Right lung (tissue), 10 donors: Measurements from ENCODE around the gene GPRASP2. TPM values are rescaled to one million over a fixed set of nuclear protein-coding genes. Genes with fewer than 3 reads are reported as not detected.
"Not testable (repeated sequence)": the region's sequence is repeated elsewhere in the genome, so short reads cannot be mapped to it uniquely, and the experiment has no call there.

Source experiments
- DNase-seq, 2 donors: peaks; one replicate each; pipeline ENCODE4 v3.0.0-alpha.2; 2013
- long read RNA-seq, 8 donors: transcript quantifications; one replicate each; lab custom pipeline, GENCODE V29; 2026
- polyA plus RNA-seq, 5 donors: library from polyadenylated mRNA; unstranded; fragments of 120-200 nt; gene quantifications; one replicate each; pipeline versions ENCODE4 v1.2.1 to v1.2.3, GENCODE V29; 2013; ENCODE audit warnings: inconsistent platforms in 1 of 5, low replicate concordance in 1 of 5; ENCODE audit not compliant: insufficient read length in 5 of 5, insufficient read depth in 1 of 5

Gene GPRASP2
- 10 to 100 TPM; 27.7 to 38.7 (median 35.6) TPM for polyA plus RNA-seq
- long read RNA-seq, donor 1, transcript GPRASP2-202 (5 exons, 581 nt) = major isoform, 6 of 6 reads
- long read RNA-seq, donor 1, partial matches to known transcripts = 0 of 6 reads
- long read RNA-seq, donor 1, other reads (novel, unspliced or antisense) = 0 of 6 reads
- long read RNA-seq, donor 2, transcript GPRASP2-202 (5 exons, 581 nt) = major isoform, 5 of 5 reads
- long read RNA-seq, donor 2, partial matches to known transcripts = 0 of 5 reads
- long read RNA-seq, donor 2, other reads (novel, unspliced or antisense) = 0 of 5 reads
- long read RNA-seq, donor 3, partial matches to known transcripts = 0 of 3 reads
- long read RNA-seq, donor 3, other reads (novel, unspliced or antisense) = 0 of 3 reads
- long read RNA-seq, donor 4, partial matches to known transcripts = 0 of 3 reads
- long read RNA-seq, donor 4, other reads (novel, unspliced or antisense) = 0 of 3 reads
- long read RNA-seq, donor 5, partial matches to known transcripts = 0 of 4 reads
- long read RNA-seq, donor 5, other reads (novel, unspliced or antisense) = 0 of 4 reads
- long read RNA-seq, donor 6, transcript GPRASP2-202 (5 exons, 581 nt) = major isoform, 10 of 12 reads
- long read RNA-seq, donor 6, partial matches to known transcripts = 0 of 12 reads
- long read RNA-seq, donor 6, other reads (novel, unspliced or antisense) = 0 of 12 reads
- long read RNA-seq, donor 7, partial matches to known transcripts = 0 of 5 reads
- long read RNA-seq, donor 7, other reads (novel, unspliced or antisense) = 0 of 5 reads
- long read RNA-seq, donor 8, partial matches to known transcripts = 0 of 1 reads
- long read RNA-seq, donor 8, other reads (novel, unspliced or antisense) = 0 of 1 reads

DNA sequence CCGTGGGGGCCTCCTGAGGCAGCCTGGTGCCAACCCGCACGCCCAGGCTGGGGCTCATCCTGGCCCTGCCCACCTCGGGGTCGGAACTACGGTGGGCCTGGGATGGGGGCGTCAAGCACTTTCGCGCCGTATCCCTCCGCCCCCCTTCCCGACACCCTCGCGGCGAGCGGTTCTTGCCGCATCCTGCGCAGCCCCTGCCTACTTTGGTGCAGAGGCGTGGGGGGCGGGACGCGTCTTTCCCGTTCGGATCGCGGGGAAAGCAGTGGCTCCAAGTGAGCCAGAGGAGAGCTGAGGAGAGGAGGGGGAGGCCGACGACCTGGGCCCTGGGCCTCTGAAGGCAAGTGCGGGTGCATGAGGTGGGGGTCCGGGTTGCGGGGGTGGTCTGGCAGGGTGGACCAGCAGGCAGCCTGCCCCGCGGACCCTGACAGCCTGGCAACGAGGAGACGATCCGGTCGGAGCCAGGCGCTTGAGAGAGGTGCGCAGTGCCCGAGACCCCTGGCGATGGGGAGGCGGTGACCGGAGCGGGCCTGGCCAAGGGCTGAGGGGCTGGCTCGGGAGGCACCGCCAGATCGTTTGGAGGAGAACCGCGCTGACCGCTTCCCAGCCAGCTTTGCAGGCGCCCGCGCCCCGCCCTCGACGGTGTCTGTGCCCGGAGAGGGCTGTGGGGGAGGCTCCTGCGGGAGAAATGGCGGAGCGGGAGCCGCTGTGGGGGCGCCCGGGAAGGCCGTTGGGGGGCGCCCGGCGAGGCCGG, at the start of gene GPRASP2:
TSS of gene GPRASP2 (plus strand) at position 233 of the 751 bp plus-strand sequence. CDS start 2,422 bp downstream, outside the sequence.
- DNase-seq = peak; percentile 57

DNA sequence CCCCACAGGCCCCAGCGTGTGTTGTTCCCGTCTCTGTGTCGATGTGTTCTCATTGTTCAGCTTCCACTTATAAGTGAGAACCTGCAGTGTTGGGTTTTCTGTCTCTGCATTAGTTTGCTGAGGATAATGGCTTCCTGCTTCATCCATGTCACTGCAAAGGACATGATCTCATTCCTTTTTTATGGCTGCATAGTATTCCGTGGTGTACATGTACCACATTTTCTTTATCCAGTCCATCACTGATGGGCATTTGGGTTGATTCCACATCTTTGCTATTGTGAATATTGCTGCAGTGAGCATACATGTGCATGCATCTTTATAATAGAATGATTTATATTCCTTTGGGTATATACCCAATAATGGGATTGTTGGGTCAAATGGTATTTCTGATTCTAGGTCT, 48.4 kb upstream of the GPRASP2 start:
- not testable (repeated sequence) for DNase-seq

DNA sequence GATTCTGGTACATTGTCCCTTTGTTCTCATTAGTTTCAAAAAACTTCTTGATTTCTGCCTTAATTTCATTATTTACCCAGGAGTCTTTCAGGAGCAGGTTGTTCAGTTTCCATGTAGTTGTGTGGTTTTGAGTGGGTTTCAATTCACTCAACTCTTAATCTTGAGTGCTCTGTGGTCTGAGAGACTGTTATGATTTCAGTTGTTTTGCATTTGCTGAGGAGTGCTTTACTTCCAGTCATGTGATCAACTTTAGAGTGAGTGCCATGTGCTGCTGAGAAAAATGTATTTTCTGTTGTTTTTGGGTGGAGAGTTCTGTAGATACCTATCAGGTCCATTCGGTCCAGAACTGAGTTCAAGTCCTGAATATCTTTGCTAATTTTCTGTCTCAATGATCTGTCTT, 45.2 kb upstream of the GPRASP2 start:
- not testable (repeated sequence) for DNase-seq

DNA sequence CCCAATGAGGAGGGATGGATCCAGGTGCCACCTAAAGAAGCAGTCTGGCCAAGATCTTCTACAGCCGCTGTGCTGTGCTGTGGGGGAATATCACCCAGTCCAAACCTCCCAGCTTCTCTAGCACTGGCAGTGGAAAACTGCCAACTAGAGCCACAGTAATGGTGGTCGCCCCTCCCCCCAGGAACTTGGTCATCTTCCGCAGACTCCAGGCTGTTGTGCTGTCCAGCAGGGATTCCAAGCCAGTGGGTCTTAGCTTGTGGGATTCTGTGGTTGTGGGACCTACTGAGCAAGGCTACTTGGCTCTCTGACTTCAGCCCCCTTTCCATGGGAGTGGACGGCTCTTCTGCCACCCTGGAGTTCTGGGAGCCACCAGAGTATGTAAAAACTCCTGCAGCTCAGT, 42.7 kb upstream of the GPRASP2 start:
- no peak for DNase-seq

DNA sequence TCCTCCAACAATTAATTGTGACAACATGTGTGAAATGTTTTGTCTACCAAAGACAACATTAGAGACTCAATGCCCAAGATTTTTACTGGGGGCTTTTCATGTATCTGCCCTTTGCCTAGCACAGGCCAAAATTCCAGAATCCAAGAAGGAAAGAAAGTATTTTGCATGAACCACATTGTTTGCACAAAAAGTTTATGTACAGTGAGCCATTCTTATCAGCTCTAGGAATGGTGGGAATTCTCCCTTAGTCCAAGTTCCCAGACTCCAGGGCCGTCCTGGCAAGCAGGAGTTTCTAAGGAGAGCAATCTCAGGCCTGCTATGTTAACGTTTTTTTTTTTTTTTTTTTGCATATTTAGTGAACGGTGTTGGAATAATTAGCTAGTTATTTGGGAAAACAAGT, 39.4 kb upstream of the GPRASP2 start:
- DNase-seq = no peak

DNA sequence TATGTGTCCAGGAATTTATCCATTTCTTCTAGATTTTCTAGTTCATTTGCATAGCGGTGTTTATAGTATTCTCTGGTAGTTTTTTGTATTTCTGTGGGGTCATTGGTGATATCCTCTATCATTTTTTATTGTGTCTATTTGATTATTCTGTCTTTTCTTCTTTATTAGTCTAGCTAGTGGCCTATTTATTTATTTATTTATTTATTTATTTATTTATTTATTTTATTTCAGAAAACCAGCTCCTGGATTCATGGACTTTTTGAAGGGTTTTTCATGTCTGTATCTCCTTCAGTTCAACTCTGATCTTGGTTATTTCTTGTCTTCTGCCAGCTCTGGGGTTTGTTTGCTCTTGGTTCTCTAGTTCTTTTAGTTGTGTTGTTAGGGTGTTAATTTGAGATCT, 34.8 kb upstream of the GPRASP2 start:
- not testable (repeated sequence) for DNase-seq

DNA sequence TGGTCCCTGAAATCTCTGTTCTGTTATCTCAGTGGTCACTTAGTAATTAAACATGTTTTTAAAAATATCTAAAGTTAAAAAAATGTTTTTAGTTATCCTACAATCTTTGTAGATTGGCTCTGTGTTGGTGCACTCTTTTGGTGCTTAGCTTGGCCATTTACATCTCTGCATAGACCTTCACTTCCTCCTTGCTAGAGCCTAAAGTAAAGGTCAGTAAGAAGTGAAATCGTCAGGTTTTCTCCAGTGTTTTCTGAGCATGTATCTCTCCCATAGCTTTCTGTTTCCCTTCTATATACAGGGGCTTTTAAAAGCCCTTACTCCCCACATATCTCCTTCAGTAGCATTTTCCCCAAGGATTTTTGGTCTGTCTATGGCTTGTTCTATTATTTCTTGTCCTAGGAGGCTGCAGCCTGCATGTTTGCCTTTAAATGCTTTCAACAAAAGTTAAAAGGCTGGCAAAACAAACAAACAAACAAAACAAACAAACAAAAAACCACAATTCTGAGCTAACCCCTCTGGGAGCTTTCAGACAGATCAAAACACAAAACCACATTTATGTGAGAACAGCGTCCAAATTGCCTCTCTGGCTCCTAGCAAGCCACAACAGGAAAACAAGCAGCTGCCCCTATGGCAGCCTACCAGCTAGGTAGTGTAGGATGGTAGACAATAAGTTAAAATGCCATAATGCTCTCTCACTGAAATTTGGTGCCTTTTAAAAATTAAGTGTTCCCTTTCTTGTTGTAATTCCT, 27.3 kb upstream of the GPRASP2 start:
- DNase-seq = no peak

DNA sequence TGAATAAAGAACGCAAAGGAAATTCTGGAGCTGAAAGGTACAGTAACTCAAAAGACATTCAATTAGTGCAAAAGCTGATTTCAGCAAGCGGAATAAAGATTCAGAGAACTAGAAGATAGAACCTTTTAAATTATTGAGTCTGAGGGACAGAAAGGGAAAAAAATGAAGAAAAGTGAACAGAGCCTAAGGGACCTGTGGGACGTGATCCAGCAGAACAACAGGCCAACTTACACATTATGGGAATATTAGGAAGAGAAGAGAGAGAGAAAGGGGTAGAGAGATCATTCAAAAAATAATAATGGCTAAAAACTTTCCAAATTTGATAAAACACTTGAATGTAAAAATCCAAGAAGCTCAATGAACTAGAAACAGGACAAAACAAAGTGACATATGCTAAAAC, 17.5 kb upstream of the GPRASP2 start:
- no peak for DNase-seq

DNA sequence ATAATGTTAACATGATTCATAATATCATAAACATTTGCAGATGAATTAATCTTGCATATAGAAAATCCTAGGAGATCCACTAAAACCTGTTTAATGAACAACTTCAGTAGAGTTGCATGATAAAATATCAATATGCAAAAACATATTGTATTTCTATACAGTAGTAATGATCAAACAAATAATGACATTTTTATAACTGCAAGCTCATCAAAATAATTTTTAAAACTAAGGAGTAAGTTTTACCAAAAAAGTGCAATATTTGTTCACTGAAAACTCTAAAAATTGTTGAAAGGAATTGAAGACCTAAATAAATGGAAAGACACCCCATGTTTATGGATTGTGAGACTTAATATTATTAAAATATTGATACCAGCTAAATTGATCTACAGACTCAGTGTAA, 15.9 kb upstream of the GPRASP2 start:
- DNase-seq = no peak

DNA sequence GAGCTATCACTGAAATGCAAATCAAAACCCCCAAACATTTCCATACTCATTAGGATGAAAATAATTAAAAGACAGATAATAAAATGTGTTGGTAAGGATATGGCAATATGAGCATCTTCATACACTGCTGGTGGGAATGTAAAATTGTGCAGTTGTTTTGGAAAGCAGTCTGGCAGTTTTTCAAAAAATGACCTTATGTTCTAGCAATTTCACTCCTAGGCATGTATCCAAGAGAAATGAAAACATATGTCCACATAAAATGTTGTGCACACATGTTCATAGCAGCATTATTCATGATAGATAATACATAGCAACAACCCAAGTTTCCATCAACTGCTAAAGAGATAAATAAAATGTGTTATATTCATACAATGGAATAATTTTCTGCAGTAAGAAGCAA, 14.8 kb upstream of the GPRASP2 start:
- peak; percentile 38 to 44 for DNase-seq

DNA sequence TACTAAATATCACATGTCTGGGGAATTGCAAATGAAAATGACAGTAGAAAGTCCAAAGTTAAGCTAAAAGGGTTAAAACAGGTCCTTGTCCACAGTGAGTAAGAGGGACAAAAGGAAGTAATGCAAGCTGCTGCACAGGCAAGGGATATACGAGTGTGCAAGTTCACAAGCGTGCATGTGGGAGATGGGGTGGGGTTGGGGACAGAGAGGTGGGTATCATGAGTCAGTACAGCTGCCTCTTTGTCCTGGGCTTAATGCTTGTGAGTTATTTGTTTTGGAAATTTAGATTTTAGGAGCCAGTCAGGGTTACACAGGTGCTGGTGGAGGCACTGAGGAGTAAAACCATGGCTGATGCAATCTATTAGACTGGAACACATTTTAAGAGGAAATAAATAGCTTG, 3.3 kb upstream of the GPRASP2 start:
- DNase-seq = no peak

DNA sequence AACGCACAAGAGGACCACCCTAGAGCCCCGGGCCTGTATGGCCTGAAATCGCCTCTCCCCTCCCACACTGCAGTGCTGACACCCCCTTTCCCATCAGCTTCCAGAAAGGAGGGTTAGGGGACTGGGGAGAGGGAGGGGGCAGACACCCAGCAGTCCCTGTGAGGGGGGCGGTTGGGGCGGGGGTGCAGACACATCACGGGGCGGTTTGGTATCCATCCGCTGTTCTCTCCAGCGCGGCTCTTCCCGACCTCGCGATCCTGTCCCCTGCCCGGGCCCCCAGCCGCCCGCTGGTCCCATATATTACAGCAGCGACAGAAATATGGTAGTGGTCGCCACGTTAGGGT, 404 bp upstream of the GPRASP2 start:
- DNase-seq = no peak

DNA sequence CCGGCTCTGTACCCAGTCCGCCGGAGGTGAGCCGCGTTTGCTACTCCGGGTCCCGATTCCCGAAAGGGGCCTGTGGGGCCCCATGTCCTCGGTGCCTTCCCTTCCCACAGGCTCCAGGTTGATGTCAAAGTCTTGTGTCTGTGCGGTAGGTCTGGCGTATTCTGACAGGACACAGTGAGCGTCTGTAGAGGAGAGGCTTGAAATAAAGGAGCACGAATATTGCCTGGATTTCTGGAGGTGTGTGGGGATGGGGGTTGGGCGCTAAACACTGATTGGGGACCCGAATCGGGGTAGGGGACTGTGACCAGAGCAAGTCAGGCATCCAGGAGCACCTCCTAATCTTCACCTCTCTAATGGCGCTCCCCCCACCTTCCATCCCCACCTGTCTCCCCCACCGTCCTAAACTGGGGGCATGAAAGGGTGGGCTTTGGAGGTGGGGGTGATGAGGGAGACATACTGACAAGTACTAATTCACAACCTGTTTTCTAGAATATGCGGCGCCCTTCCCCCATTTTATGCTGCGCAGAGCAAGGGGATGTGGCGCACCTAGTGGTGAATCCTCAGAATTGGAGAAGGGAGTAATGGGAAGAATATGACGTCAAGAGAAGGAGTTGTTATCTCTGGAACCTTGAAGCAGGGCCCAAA, 855 bp downstream of the GPRASP2 start:
- peak; percentile 46 to 64 for DNase-seq

DNA sequence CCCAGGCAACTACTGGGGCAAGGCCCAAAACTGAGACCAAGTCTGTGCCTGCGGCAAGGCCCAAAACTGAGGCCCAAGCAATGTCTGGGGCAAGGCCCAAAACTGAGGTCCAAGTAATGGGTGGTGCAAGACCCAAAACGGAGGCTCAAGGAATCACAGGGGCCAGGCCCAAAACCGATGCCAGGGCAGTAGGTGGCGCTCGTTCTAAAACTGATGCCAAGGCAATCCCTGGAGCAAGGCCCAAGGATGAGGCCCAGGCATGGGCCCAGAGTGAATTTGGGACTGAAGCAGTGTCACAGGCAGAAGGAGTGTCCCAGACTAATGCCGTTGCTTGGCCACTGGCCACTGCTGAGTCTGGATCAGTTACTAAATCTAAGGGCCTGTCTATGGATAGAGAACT, 2.7 kb downstream of the GPRASP2 start:
- DNase-seq = no peak

DNA sequence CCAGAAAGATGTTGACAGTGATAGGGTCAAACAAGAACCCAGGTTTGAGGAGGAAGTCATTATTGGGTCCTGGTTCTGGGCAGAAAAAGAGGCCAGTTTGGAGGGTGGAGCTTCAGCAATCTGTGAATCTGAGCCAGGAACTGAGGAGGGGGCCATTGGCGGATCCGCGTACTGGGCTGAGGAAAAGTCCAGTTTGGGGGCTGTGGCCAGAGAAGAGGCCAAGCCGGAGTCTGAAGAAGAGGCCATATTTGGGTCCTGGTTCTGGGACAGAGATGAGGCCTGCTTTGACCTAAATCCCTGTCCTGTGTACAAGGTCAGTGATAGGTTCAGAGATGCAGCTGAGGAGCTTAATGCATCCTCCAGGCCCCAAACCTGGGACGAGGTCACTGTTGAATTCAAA, 3.7 kb downstream of the GPRASP2 start:
- no peak for DNase-seq

DNA sequence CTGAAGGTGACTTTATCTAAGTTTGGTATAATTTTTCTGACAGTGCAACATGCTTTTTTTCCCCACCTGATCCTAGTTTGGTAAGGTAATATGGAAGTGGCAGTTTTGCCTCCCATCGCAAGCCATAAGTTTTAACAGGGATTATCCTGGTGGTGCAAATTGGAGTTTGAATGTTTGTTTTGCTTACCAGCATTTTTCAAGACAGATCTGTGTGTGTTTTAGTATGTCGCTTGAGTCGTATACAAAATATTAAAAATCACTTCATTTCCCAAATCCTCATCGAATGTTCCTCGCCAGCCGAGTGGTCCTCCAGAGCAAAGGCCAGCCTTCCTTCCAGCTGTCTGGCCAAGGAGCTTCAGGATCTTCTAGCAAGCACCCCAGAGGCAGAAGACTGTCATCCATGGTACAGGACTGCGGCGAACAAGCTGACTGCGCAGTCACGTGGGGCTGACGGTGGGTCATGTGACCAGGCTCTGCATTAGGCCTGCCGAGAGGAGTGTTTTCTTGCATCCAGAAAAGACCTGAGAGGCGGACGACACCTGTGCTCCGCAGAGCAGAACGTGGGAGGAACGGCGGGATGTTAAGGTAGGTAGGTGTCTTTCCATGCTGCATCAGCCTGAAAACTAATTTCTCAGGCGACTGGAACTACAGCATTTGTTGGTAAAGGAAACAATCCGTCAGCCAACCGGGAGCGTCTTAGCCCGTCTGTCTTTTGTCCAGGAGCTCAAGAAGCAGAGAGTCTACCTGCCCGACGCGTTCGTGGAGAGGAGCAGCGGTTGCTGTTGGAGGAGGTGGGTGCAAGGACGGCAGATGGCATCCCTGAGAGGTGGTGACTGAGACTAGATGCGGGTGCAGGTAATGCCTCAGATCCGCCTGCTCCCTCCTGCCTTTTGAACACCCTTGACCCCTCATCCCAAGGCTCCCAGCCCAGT, 8.3 kb downstream of the GPRASP2 start, which contains the start of gene GPRASP3:
TSS of gene GPRASP3 (plus strand) at position 507 of the 932 bp plus-strand sequence. CDS start 28,253 bp downstream, outside the sequence.
- peak; percentile 64 to 71 for DNase-seq

DNA sequence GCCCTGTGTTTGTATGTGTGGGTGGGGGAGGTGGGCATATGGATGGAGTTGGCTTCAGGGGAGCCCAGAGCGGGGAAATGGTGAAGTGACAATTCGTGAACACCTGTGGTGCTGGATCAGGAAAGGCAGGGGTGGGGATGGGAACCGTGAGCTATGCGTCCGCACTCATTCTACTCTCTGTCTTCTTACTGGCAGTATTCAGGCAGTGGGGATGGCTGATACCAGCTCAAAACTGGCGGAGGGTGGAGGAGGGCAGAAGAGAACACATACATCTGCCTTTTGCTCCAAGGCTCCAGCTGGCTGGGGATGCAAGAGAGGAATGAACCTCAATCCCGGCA, 8.9 kb downstream of the GPRASP2 start:
- DNase-seq = not testable (repeated sequence)

DNA sequence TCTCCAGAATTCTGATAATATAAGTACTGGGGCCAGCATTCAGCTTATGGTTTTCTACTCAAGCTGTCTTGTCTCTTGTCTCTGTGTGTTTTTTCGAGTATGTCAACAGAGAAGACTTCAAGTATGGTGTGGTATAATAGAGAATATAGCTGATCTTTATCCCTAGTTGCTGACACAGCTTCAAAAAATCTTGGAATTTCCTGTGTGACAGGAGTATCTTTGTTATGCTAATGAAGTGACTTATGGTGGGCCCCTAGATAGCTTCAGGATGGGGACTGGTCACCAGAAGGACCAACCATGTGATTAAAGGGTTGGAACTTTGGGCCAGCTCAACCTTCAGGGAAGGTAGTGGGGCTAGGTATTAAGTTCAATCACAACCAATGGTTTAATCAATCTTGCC, 11.2 kb downstream of the GPRASP2 start:
- DNase-seq = no peak

DNA sequence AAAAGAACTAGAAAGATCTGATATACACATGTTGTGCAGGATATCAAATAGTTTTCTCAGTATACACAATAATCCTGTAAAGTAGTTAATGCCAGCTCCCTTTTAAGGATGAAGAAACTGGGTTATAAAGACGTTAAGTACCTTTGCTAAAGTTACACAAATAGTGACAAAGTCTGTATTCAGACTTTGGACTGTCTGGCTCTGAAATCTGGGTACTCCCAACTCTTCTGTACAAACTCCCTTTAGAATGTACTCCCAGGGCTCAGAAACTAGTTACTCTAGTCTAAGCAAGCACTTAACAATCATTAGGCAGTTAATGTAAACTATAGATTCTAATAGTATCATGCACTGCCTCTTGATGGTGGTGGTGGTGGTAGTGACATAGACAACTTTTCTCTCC, 15.5 kb downstream of the GPRASP2 start:
- DNase-seq = no peak

DNA sequence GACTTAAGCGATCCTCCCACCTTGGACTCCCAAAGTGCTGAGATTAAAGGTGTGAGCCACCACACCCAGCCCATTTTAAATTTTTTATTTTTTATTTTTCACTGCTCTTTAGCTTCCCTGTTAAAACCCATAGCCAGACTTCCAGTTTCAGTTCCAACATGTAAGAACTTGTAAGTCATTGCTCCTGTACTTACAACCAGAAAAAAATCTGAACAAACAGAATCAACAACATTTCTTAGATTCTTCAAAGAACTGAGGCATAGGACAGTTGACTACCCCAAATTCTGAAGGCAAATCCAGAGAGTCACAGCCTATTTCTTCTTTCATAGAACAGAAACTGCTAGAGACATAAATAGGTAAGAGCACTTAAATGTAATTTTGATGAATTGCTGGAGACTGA, 16.4 kb downstream of the GPRASP2 start:
- no peak for DNase-seq
